IPS-18a (cell line): ENCODE measurements around the gene DCLK2.

Experiments
- H3K27ac ChIP-seq: one replicate; pipeline ENCODE4 v1.5.1; 2013; ENCODE audit warnings: low read length
- H3K27me3 ChIP-seq: one replicate; pipeline ENCODE4 v1.6.1; 2013; ENCODE audit warnings: mild to moderate bottlenecking, low read length; ENCODE audit not compliant: control insufficient read depth, insufficient read depth
- H3K36me3 ChIP-seq: one replicate; pipeline ENCODE4 v1.6.1; 2013; ENCODE audit warnings: low read depth, low read length; ENCODE audit not compliant: control insufficient read depth
- H3K4me1 ChIP-seq: one replicate; pipeline ENCODE4 v1.6.1; 2013; ENCODE audit warnings: low read depth, low read length; ENCODE audit not compliant: control insufficient read depth
- H3K4me3 ChIP-seq: one replicate; pipeline ENCODE4 v1.5.1; 2013; ENCODE audit warnings: low read length
- H3K9ac ChIP-seq: one replicate; pipeline ENCODE4 v1.6.1; 2013; ENCODE audit warnings: mild to moderate bottlenecking, low read length, moderate library complexity
- H3K9me3 ChIP-seq: one replicate; pipeline ENCODE4 v1.6.1; 2013; ENCODE audit warnings: low read depth, low read length; ENCODE audit not compliant: control insufficient read depth

The DCLK2 gene

GRCh38 chr4:150244600-150244999 is 166.4 kb downstream of the DCLK2 start:
- H3K27me3 ChIP-seq = no peaks in the 10 kb centered on the region
- peaks cover 10% of the 10 kb centered on the region for H3K4me1 ChIP-seq
- H3K9me3 ChIP-seq = no peaks in the 10 kb centered on the region
- H3K9ac ChIP-seq = no peak overlapping the region
- H3K4me3 ChIP-seq = no peak overlapping the region
- H3K27ac ChIP-seq = no peak overlapping the region
- H3K36me3 ChIP-seq = no peaks in the 10 kb centered on the region

GRCh38 chr4:150247184-150247583 is 168.9 kb downstream of the DCLK2 start:
- H3K9ac ChIP-seq = no peak overlapping the region
- H3K36me3 ChIP-seq = no peaks in the 10 kb centered on the region
- H3K4me3 ChIP-seq = no peak overlapping the region
- no peak overlapping the region for H3K27ac ChIP-seq
- no peaks in the 10 kb centered on the region for H3K27me3 ChIP-seq
- no peaks in the 10 kb centered on the region for H3K9me3 ChIP-seq
- H3K4me1 ChIP-seq = peaks cover 10% of the 10 kb centered on the region

GRCh38 chr4:150248181-150248580 is 169.9 kb downstream of the DCLK2 start:
- H3K4me3 ChIP-seq = no peak overlapping the region
- H3K4me1 ChIP-seq = peaks cover 10% of the 10 kb centered on the region
- no peak overlapping the region for H3K9ac ChIP-seq
- no peaks in the 10 kb centered on the region for H3K27me3 ChIP-seq
- no peak overlapping the region for H3K27ac ChIP-seq
- no peaks in the 10 kb centered on the region for H3K36me3 ChIP-seq
- no peaks in the 10 kb centered on the region for H3K9me3 ChIP-seq

- H3K9ac ChIP-seq = no peak overlapping the region
- no peaks in the 10 kb centered on the region for H3K9me3 ChIP-seq
- no peak overlapping the region for H3K4me3 ChIP-seq
- H3K36me3 ChIP-seq = no peaks in the 10 kb centered on the region
- H3K4me1 ChIP-seq = no peaks in the 10 kb centered on the region
- H3K27me3 ChIP-seq = no peaks in the 10 kb centered on the region
- no peak overlapping the region for H3K27ac ChIP-seq
Observed at GRCh38 chr4:150250293-150250997, 172.2 kb downstream of the DCLK2 start.

GRCh38 chr4:150250998-150251651 is 172.9 kb downstream of the DCLK2 start:
- H3K9ac ChIP-seq = no peak overlapping the region
- H3K36me3 ChIP-seq = no peaks in the 10 kb centered on the region
- no peak overlapping the region for H3K27ac ChIP-seq
- no peaks in the 10 kb centered on the region for H3K4me1 ChIP-seq
- H3K27me3 ChIP-seq = no peaks in the 10 kb centered on the region
- H3K4me3 ChIP-seq = no peak overlapping the region
- H3K9me3 ChIP-seq = no peaks in the 10 kb centered on the region

- Histone ChIP-seq H3K4me3 (no peak overlapping the region), H3K4me1 (peaks cover 4% of the 10 kb centered on the region), H3K36me3 (no peaks in the 10 kb centered on the region), H3K27me3 (no peaks in the 10 kb centered on the region), H3K27ac (no peak overlapping the region), H3K9me3 (no peaks in the 10 kb centered on the region), H3K9ac (no peak overlapping the region)
Observed at GRCh38 chr4:150251752-150252190, 173.5 kb downstream of the DCLK2 start.

GRCh38 chr4:150252306-150252705 is 174.1 kb downstream of the DCLK2 start:
- Histone ChIP-seq H3K9me3 (no peaks in the 10 kb centered on the region), H3K27me3 (no peaks in the 10 kb centered on the region), H3K27ac (no peak overlapping the region), H3K4me1 (peaks cover 9% of the 10 kb centered on the region), H3K36me3 (no peaks in the 10 kb centered on the region), H3K4me3 (no peak overlapping the region), H3K9ac (no peak overlapping the region)

- Histone ChIP-seq H3K4me1 (peaks cover 10% of the 10 kb centered on the region), H3K27ac (no peak overlapping the region), H3K27me3 (no peaks in the 10 kb centered on the region), H3K9ac (no peak overlapping the region), H3K9me3 (no peaks in the 10 kb centered on the region), H3K4me3 (no peak overlapping the region), H3K36me3 (no peaks in the 10 kb centered on the region)
Observed at GRCh38 chr4:150252741-150253140, 174.5 kb downstream of the DCLK2 start.

GRCh38 chr4:150253416-150253815 is 175.2 kb downstream of the DCLK2 start:
- Histone ChIP-seq H3K4me3 (no peak overlapping the region), H3K27ac (no peak overlapping the region), H3K27me3 (no peaks in the 10 kb centered on the region), H3K36me3 (no peaks in the 10 kb centered on the region), H3K4me1 (peaks cover 10% of the 10 kb centered on the region), H3K9ac (no peak overlapping the region), H3K9me3 (no peaks in the 10 kb centered on the region)

GRCh38 chr4:150253965-150254630 is 175.9 kb downstream of the DCLK2 start:
- Histone ChIP-seq H3K9me3 (no peaks in the 10 kb centered on the region), H3K4me3 (no peak overlapping the region), H3K9ac (no peak overlapping the region), H3K36me3 (no peaks in the 10 kb centered on the region), H3K4me1 (peaks cover 10% of the 10 kb centered on the region), H3K27me3 (no peaks in the 10 kb centered on the region), H3K27ac (no peak overlapping the region)

GRCh38 chr4:150255610-150256224 is 177.5 kb downstream of the DCLK2 start:
- Histone ChIP-seq H3K36me3 (no peaks in the 10 kb centered on the region), H3K27me3 (no peaks in the 10 kb centered on the region), H3K27ac (no peak overlapping the region), H3K4me1 (peaks cover 10% of the 10 kb centered on the region), H3K9ac (no peak overlapping the region), H3K9me3 (no peaks in the 10 kb centered on the region), H3K4me3 (no peak overlapping the region)
